HUDEP-2 (cell line): ENCODE measurements around the gene AGMO.

Experiments
- DNase-seq, 76 experiments: peaks; one replicate each; lab custom pipeline; 2025; ENCODE audit not compliant: unreplicated experiment in 76 of 76; lab: John Stamatoyannopoulos, UW

The AGMO gene

DNA sequence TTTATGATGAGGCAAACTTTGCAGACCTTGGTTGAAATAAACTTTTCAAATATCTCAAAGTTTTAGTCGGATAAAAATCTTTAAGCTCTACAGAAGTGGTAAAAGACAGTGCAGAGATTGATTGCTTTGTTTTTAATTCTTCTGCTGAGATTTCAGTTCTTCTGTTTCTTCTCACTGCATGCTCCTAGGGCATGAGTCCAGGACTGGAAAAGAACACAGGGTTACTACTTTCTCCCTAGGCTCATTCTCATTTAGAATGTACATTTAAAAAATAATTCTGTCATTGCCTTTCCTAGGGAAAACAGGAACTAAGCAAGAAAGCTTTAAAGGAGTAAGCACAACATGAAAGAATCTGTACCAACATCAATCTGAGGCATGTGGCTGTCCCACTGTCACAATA lies 402.6 kb downstream of the AGMO start:
- DNase-seq: no peak

DNA sequence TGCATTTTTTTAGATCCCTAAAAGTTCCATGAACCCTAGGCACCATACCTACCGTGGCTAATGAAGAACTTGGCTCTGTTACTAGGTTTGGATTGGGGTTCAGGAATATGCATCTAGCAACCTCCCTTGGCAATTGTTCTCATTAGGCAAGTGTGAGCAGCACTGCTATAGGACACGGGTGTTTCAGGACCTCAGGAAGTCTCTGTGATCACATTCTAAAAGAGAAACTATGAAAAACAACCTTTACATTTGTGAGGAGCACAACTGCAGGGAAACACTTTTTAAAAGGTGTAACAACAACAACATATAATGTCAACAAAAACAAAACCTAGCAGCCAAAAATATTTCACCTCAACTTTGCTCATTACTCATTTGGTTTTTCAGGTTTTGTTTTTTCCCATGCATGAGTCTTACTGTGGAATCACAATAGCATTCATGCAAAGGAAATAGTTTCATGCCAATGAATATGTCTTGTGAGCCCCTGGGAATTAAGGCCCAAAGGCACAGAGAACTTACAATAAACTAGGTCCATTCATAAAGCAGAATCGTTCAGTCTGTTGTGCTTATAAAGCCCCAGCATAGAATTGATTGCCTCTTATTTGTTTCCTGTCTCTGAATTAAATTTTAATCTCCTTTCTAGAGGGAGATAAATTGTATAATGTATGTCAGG lies 403.5 kb downstream of the AGMO start:
- no peak for DNase-seq
